Myocyte (in vitro differentiated cells): ENCODE results near the gene PACS2. TPM values are rescaled to one million over a fixed set of nuclear protein-coding genes. Genes with fewer than 3 reads are reported as not detected.
"Not testable (repeated sequence)": the region's sequence is repeated elsewhere in the genome, so short reads cannot be mapped to it uniquely, and the experiment has no call there.

ENCODE experiments used
- DNase-seq: peaks from one replicate; pipeline ENCODE4 v3.0.0-alpha.2; 2012; ENCODE audit warnings: low read depth
- total RNA-seq: library from RNA; depleted of rRNA; stranded (reverse); fragments of >200 nt; gene quantifications from 2 replicates; pipeline ENCODE4 v1.2.3, GENCODE V29; 2014

The PACS2 gene
- total RNA-seq, 1 donor from 2014 or later = 240 TPM

GRCh38 chr14:105348169-105348944 lies 33.8 kb downstream of the PACS2 start:
- DNase-seq = no peak

- no peak for DNase-seq
Observed at GRCh38 chr14:105348945-105349699, 34.6 kb downstream of the PACS2 start.

GRCh38 chr14:105349992-105350391 lies 35.4 kb downstream of the PACS2 start:
- DNase-seq = no peak

GRCh38 chr14:105350450-105351244 lies 36.1 kb downstream of the PACS2 start:
- DNase-seq = no peak

GRCh38 chr14:105351410-105351809 lies 36.9 kb downstream of the PACS2 start:
- DNase-seq = no peak

- peak; percentile 85 for DNase-seq
Observed at GRCh38 chr14:105351920-105352851, 37.6 kb downstream of the PACS2 start.

GRCh38 chr14:105353136-105353535 lies 38.6 kb downstream of the PACS2 start:
- DNase-seq = no peak

GRCh38 chr14:105354541-105354940 lies 40.0 kb downstream of the PACS2 start:
- DNase-seq = no peak

- no peak for DNase-seq
Observed at GRCh38 chr14:105355049-105355575, 40.6 kb downstream of the PACS2 start.

GRCh38 chr14:105355850-105356604 lies 41.5 kb downstream of the PACS2 start:
- DNase-seq = no peak

- no peak for DNase-seq
Observed at GRCh38 chr14:105356927-105357326, 42.4 kb downstream of the PACS2 start.

GRCh38 chr14:105357626-105358025 lies 43.1 kb downstream of the PACS2 start:
- no peak for DNase-seq

GRCh38 chr14:105358140-105358846 lies 43.7 kb downstream of the PACS2 start:
- no peak for DNase-seq

GRCh38 chr14:105358943-105359342 lies 44.4 kb downstream of the PACS2 start:
- no peak for DNase-seq

- DNase-seq = not testable (repeated sequence)
Observed at GRCh38 chr14:105361412-105361811, 46.9 kb downstream of the PACS2 start.

GRCh38 chr14:105363847-105364708 lies 49.5 kb downstream of the PACS2 start:
- DNase-seq = no peak

GRCh38 chr14:105365101-105365500 lies 50.6 kb downstream of the PACS2 start:
- no peak for DNase-seq

- DNase-seq = no peak
Observed at GRCh38 chr14:105365681-105366080, 51.1 kb downstream of the PACS2 start.
